ENCODE measurements around the gene ZNF668.
"Not testable (repeated sequence)": the region's sequence is repeated elsewhere in the genome, so short reads cannot be mapped to it uniquely, and the experiment has no call there.

Gene ZNF668

DNA sequence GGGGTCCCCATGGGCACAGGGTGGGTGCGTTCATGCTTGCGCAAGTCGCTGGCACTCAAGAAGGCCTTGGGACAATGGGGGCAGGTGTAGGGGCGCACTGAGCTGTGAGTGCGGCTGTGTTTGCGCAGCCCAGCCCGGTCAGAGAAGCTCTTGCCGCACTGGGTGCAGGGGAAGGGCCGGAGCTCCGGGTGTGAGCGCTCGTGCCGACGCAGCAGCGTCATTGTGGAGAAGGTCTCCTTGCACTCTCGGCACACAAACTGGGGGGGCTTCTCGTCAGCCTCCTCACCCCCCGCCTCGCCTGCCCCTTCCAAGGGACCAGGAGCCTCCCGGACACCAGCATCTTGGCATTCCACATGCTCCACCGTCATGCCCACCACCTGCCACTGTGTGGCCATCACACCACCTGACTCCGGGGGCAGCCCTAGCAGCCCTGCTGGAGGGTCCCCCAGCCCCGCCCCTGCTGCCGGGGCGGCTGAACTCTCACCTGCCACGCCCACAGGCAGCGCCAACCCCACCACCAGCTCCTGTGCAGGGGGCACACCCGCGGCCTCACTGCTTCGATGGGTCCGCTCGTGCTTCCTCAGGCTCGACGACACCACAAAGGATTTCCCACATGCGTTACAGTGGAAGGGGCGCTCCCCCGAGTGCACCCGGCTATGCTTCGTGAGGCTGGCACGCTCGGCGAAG, 12.8 kb downstream of the ZNF668 start:
- no peak for DNase-seq (ENCODE audit: low read depth in 3 of 3, low spot score in 1 of 3)

DNA sequence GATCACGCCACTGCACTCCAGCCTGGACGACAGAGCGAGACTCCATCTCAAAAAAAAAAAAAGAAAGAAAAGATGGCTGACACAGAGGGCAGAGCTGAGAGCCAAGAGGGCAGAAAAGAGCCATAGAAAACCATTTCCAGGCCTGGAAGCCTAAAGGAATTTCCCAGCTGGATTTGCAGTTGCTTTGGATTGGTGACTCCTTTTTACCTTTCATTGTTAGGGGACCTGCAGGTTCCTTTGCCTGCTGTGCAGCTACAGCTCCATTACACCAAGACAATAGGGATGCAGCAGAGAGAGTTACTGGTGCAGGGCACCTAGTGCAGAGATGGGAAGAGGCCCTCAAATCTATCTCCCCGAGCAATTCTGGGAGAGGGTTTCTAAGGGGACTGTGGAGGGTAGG, 18.4 kb downstream of the ZNF668 start:
- no peak for DNase-seq (ENCODE audit: low read depth in 3 of 3, low spot score in 1 of 3)

DNA sequence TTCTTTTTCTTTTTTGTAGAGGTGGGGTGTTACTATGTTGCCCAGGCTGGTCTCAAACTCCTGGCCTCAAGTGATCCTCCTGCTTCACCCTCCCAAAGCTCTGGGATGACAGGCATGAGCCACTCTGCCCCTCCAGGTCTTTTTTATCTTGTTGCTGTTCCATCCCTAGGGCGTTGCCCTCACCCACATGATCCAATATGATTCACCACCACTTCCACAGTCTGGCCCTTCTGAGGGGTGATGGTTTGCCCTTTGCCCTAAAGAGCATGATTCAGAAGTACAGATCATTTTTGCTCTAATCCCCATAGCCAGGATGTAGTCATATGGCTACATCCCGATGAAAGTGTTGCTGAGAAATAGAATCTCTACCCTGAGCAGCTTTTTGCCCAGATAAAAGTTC, 21.9 kb downstream of the ZNF668 start:
- no peak for DNase-seq (ENCODE audit: low read depth in 3 of 3, low spot score in 1 of 3)

DNA sequence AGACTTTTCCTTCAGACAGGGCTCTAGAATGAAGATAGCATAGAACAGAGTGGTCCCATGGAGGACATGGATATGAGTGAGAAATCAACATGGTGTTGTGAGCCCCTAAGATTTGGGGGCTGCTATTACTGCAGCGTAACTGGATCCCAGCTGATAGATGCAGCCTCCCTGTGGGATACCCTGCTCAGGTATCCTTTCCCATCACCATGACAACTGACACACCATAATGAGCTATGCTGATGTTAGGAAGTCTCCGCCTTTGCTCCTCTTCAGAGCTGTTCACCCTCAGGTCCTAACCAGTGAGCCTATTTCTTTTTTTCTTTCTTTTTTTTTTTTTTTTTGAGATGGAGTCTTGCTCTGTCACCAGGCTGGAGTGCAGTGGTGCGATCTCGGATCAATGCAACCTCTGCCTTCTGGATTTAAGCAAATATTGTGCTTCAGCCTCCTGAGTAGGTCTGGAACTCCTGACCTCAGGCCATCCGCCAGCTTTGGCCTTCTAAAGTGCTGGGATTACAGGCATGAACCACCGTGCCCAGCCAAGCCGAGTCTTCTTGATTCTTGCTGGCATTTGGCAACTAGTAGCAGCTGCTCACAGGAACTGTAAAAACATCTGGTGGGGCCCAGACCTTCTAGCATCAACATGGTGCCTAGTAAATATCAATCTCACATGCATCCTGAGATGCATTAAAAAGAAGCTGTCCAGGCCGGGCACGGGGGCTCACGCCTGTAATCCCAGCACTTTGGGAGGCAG, 23.6 kb downstream of the ZNF668 start:
- DNase-seq (ENCODE audit: low read depth in 3 of 3, low spot score in 1 of 3), result no peak

DNA sequence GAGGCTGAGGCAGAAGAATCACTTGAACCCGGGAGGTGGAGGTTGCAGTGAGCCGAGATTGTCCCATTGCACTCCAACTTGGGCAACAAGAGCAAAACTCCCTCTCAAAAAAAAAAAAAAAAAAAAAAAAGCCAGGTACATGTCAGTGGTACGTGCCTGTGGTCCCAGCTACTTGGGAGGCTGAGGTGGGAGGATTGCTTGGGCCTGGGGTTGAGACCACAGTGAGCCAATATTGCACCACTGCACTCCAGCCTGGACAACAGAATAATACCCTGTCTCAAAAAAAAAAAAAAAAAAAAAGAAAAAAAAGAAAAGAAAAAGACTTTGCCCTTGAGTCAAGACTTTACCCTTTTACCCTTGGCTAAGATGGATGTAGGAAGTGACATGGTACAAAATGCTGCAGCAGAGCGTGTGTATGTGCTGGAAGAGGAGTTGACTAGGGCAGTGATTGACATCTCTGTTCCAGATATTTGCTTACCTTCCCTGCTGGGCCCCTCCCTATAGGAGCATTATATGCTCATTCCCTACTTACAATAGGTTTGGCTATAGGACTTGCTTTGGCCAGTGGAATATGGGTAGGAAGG, 30.1 kb downstream of the ZNF668 start:
- no peak for DNase-seq (ENCODE audit: low read depth in 3 of 3, low spot score in 1 of 3)

DNA sequence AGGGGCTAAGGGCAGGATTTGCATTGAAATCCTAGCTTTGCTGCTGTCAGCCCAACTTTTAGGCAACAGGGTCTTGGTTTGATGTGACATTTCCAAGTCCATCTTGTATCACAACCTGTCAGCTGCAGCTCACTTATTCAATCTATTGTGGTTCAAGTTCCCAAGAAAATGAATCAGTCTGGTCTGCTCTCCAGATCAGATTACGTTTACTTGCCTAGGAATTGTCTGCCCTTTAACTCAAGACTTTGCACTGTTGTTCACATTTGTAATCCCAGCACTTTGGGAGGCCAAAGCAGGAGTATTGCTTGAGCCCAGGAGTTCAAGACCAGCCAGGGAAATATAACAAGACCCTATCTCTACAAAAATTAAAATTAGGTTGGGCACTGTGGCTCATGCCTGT, 30.7 kb downstream of the ZNF668 start:
- no peak for DNase-seq (ENCODE audit: low read depth in 3 of 3, low spot score in 1 of 3)

DNA sequence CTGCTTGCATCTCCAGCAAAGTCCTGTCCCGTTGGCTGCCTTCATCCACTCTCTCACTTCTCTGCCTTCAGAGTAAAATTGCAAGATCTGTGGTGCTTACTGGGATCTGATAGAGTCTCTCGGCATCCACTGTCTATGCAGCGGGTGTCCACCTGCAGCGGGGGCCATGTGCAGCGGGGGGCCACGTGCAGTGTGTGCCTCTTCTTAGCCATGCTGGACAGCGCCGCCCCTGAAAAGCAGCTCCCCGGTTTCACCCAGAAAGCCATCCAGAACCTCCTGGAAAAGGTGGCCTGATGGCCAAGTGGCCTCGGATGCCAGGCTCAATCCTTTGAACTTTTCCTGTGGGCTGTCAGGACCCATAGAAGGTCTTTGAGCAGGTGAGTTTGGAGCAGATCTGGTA, 31.2 kb downstream of the ZNF668 start:
- no peak for DNase-seq (ENCODE audit: low read depth in 3 of 3, low spot score in 1 of 3)

DNA sequence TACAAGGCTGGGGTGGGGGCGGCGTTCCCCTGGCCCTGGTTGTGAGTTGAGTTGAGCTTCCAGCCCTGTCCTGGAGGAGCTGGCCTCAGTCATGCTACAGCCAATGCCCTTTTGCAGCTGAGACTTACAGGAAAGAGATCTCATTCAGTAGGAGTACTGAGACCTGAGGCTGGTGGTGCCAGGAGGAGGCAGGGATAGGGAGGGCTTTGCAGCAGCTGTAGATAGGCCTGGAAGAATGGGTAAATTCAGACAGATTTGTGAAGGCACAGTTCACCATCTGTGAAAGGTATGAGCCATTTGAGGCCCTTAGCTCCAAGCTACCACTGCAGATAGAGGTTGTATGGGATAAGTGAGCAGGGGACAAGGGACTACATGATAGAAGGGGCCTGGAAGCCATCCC, 35.0 kb downstream of the ZNF668 start:
- no peak for DNase-seq (ENCODE audit: low read depth in 3 of 3, low spot score in 1 of 3)

DNA sequence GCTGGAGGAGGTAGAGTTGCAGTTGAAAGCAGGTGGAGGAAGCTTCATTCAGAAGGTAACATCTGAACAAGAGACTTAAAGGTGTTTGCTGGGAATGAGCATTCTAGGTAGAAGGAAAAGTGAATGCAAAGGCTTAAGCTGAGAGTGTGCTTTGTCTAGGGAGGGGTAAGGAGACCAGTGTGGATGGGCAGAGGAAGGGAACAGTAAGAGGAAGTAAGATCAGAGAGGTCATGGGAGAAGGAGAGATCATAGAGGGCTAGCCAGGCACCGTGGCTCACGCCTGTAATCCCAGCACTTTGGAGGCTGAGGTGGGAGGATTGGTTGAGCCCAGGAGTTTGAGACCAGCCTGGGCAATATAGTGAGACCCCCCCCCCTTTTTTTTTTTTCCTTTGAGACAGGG, 37.3 kb downstream of the ZNF668 start:
- DNase-seq (ENCODE audit: low read depth in 3 of 3, low spot score in 1 of 3), result no peak

DNA sequence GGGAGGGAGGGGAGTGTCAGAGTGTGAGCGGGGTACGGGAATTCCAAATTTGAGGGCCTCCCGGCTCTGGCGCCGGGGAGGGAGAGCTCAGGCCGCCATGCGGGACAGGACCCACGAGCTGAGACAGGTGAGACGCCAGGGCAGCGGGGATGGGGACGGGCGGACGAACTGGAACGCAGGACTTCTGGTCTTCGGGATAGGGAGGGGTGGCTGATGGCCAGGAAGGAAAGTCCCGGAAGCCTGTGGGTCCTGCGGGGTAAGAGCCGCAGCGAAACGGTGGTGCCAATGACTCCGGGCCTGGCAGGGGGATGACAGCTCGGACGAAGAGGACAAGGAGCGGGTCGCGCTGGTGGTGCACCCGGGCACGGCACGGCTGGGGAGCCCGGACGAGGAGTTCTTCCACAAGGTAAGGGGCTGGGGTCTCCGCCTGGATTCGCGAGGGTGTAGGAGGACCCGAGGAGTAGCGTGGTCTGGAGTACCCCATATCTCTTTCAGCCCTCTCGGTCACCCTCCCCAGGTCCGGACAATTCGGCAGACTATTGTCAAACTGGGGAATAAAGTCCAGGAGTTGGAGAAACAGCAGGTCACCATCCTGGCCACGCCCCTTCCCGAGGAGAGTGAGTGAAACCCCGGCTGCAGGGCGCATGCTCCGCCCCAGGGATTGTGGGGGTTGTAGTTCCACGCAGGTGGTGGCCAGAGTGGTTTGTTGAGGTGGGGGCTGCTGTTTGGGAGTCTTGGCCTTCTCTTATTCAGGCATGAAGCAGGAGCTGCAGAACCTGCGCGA, 40.1 kb downstream of the ZNF668 start:
- DNase-seq (ENCODE audit: low read depth in 3 of 3, low spot score in 1 of 3), result peak; percentile 65 to 75 (median 71)

DNA sequence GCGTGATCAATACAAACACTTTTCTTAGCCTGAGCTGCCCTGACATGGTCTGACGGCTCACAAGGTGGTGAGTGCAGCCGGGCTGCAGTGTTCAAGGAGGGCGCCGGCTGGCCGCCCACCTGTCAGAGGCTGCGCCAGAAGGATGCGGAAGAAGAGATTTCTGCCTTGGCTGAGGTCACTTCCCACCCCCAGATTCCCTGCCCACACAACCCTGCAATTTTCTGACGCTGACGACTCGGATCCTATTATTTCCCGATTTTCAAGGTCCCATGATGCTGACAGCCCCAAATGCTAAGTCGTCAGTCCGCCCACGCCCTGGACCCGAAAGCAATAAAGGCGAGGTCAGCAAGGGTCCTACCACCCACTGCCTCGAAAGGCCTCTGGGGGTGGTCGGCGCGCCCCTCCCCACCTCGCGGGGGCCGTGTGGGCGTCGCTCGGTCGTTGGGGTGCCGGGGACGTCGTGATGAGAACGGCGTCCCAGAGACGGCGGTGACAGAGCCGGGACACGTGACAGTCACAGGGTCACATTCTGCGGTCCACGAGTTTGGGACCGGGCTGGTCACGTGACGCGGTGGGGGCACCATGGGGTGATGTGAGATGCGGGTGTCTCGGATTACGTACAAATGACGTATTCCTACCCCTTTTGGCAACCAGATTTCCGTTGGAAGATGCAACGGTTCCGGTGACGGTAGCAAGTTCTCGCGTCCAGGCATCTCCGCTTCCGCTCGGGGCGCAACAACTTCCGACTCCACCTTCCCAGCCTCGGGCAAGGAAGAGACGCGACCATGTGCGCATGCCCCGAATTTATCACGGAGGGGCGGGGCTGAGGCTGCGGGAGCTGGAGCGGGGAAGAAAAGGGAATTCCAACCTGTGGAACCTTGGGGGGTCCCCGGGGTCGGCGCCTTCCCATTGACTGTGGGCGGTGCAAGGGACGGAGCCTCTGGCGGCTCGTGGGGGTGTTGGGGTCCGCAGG, 41.0 kb downstream of the ZNF668 start, which contains the start of gene STX4:
STX4 (plus strand) TSS at position 823 of the 973 bp plus-strand sequence. CDS start 248 bp downstream, outside the sequence.
- DNase-seq (ENCODE audit: low read depth in 3 of 3, low spot score in 1 of 3), result peak; percentile 89 to 92 (median 92)

DNA sequence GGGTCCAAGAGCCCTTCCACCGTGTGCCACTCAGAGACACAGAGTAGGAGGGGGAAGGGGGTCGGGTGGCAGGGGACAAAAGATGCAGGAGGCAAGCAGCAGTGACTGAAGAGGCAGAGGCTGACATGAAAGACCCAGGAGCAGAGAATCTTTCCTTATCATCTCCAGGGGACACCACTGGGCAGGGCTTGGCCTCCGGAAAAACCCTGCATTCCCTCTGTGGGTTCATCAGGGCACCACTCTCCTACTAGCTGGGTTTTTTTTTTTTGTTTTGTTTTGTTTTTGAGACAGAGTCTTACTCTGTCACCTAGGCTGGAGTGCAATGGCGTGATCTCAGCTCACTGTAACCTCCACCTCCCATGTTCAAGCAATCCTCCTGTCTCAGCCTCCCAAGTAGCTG, 42.8 kb downstream of the ZNF668 start:
- DNase-seq (ENCODE audit: low read depth in 3 of 3, low spot score in 1 of 3), result no peak

DNA sequence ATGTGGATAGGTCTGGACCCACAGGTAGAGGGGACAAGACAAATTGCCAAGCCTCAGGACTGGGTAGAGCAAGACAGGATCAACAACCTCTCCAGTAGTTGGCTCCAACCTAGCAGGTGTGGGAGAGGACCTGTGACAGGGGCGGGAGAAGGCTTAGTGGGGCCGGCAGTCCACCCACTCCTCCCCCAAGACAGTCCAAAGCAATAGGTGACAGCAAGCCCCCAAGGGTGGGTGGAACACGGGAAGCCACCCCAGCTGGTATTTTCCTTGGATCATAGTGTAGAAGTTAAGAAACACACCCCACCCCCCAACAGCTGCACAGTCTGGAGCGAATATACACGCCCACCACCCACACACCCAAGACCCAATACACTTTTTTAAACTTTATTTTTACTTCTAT, 44.8 kb downstream of the ZNF668 start:
- no peak for DNase-seq (ENCODE audit: low read depth in 3 of 3, low spot score in 1 of 3)

DNA sequence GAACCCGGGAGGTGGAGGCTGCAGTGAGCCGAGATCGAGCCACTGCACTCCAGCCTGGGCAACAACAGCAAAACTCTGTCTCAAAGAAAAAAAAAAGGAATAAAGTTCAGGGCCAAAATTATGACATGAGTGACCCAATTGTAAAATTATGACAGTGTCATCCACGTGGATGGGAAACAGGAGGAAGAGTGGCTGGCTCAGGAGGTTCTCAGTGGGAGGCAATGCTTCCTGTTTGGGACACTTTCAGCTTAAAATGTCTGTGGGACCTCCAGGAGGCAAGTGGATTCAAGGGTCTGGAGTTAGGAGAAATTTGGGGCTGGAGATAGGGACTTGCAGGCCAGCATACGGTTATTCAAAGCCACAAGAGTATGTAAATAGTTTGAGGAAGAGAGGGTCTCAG, 48.7 kb downstream of the ZNF668 start:
- DNase-seq (ENCODE audit: low read depth in 3 of 3, low spot score in 1 of 3), result no peak

DNA sequence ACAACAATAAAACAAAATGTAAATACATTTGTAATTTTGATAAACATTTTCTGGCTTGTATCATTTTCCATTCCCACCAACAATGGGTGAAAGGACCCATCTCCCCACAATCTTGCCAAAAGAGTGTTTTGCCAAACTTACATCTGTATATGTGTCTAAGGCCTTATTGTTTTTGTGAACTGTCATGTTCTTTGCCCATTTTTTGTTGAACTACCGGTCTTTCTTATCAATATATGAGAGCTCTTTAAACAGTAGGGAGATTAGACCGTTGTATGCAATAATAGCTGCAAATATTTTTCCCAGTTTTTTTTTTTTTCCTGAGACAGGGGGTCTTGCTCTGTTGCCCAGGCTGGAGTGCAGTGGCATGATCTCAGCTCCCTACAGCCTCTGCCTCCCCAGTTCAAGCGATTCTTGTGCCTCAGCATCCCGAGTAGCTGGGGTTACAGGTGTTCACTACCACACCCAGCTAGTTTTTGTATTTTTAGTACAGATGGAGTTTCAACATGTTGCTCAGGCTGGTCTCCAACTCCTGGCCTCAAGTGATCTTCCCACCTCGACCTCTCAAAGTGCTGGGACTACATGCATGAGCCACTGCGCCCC, 50.3 kb downstream of the ZNF668 start:
- no peak for DNase-seq (ENCODE audit: low read depth in 3 of 3, low spot score in 1 of 3)

DNA sequence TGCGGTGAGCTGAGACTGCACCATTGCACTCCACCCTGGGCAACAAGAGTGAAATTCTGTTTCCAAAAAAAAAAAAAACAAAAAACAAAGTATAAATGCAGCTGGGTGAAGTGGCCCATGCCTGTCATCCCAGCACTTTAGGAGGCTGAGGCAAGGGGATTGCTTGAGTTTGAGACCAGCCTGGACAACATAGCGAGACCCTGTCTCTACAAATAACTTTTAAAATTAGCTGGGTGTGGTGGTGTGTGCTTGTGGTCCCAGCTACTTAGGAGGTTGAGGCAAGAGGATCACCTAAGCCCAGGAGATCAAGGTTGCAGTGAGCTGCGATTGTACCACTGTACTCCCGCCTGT, 50.8 kb downstream of the ZNF668 start:
- DNase-seq (ENCODE audit: low read depth in 3 of 3, low spot score in 1 of 3), result no peak

DNA sequence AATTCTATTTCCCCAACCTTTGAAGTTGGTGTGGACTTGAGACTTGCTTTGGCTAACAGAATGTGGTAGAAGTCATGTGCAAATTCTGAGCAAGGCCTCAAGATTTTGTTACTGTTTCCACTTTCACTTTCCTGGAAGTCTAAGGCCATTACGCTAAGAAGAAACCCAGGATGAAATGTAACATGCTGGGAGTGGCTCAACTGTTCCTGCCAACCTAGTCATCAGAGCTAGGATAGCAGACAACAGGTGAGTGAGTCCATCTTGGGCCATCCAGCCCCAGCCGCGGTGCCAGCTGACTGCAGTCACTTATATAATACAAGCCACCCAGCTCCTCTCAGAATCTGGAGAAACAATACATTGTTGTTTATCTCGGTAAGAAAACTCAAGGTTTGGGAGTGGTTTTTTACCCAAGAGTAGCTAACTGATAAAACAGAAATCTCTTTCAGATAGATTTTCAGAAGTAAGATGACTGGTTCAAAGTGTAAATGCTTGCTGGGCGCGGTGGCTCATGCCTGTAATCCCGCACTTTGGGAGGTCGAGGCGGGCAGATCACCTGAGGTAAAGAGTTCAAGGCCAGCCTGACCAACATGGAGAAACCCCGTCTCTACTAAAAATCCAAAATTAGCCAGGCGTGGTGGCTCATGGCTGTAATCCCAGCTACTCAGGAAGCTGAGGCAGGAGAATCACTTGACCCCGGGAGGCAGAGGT, 51.3 kb downstream of the ZNF668 start:
- no peak for DNase-seq (ENCODE audit: low read depth in 3 of 3, low spot score in 1 of 3)

DNA sequence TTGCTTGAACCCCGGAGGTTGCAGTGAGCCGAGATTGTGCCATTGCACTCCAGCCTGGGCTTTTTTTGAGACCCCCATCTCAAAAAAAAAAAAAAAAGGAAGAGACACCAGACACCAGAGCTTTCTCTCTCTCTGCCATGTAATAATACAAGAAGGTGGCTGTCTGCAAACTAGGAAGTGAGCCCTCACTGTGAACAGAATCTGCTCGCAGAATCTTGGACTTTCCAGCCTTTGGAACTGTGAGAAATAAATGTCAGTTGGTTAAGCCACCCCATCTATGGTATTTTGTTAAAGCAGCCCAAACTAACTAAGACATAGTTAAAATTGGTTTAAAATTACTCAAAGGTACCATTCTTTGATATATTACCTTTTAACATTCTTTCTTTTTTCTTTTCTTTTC, 53.5 kb downstream of the ZNF668 start:
- DNase-seq (ENCODE audit: low read depth in 3 of 3, low spot score in 1 of 3), result no peak

DNA sequence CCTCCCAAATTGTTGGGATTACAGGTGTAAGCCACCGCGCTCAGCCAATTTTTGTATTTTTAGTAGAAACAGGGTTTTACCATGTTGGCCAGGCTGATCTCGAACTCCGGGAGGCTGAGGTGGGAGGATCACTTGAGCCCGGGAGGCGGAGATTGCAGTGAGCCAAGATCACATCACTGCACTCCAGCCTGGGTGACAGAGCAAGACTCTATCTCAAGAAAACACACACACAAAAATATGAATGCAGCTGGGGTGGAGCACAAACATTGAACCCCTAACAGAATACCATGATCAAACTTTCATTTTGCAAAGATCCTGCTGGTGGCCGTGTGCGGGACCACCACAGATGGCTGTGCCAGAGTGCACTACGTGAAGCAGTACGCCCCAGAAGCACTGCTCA, 56.3 kb downstream of the ZNF668 start:
- not testable (repeated sequence) for DNase-seq (ENCODE audit: low read depth in 3 of 3, low spot score in 1 of 3)

DNA sequence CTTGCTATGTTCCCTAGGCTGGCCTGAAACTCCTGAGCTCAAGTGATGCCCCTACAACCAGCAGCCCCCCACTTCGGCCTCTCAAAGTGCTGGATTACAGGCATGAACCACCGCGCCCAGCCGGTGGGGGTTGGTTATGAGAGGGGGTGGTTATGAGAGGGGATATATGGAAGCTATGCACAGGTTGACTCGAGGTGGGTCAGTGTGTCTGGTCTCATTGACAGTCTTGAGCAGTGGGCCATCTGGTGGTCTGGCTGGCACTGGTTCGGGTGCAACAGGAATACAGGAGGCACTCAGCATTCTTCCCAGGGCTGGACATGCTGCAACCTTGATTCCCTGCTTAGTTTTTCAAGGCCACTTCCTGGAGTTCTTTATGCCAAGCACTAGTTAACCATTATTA, 58.0 kb downstream of the ZNF668 start:
- DNase-seq (ENCODE audit: low read depth in 3 of 3, low spot score in 1 of 3), result no peak

All from stimulated activated CD4-positive, alpha-beta T cell treated with anti-CD3 and anti-CD28 coated beads, TNF-alpha, amount 100 ng/mL, for 1 hour (primary cell).